Breast epithelium (tissue), 3 donors: ENCODE data around the gene PRPF6.

ENCODE experiments used
- CTCF ChIP-seq, 3 donors: fragments of 450-650 bp; IDR thresholded peaks; one replicate each; pipeline ENCODE4 v1.5.1; 2016 to 2017; ENCODE audit warnings: antibody characterized with exemption in 3 of 3, mild to moderate bottlenecking in 3 of 3, moderate library complexity in 3 of 3
- POLR2A ChIP-seq: fragments of 450-650 bp; IDR thresholded peaks from one replicate; pipeline ENCODE4 v1.6.1; 2016; ENCODE audit warnings: antibody characterized with exemption, mild to moderate bottlenecking, moderate library complexity

GRCh38 chr20:64045346-64046011, 64.5 kb downstream of the PRPF6 start:
- TF ChIP-seq CTCF (IDR thresholded peaks at IDR 0.05) (no peak), POLR2A (no peak)
